ENCODE results near the gene SPTB.

SPTB gene

DNA sequence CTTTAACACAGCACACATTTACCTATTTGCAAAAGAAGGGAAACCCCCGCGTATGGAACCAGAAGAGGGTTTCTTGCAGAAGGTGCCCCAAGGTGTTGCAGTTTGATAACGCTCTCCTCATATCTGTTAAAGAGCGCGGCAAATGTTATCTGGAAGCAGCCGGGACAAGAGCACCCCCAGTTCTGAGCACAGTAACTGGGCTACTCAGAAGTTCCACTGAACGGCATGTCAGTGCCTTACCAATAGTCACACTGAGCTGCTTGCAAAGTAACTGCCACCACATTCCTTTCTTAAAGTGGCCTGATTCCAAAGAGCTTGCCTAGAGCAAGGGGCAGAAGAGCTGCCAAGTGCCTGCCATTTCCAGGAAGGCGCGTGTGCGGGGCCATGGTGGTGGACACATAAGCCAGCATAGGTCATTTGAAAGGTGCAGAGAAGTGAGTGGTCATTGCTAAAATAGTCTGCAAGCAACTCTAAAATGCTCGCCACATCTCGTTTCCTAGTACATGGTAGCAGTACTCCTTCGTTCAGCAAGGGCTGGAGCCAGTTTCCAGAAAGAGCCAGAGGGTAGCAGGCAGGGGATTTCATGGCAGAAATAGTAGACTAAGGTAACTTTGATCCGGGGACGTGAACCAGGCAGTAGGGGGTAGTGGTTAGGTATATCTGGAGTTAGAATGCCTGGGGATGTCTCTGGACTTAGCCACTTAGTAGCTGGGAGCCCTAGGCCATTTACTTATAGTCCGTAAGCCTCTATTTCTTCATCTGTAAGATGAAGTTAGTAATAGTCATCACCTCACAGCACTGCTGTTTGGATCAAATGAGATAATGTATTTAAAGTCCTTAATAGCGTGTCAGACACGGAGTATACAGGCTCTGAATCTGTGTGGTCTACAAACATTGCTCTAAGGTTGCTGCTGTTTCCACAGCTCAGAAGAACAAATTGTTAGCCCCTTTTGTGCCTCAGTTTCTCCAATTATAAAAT is 37.6 kb downstream of the SPTB start:
- TF ChIP-seq, protein P1, sequence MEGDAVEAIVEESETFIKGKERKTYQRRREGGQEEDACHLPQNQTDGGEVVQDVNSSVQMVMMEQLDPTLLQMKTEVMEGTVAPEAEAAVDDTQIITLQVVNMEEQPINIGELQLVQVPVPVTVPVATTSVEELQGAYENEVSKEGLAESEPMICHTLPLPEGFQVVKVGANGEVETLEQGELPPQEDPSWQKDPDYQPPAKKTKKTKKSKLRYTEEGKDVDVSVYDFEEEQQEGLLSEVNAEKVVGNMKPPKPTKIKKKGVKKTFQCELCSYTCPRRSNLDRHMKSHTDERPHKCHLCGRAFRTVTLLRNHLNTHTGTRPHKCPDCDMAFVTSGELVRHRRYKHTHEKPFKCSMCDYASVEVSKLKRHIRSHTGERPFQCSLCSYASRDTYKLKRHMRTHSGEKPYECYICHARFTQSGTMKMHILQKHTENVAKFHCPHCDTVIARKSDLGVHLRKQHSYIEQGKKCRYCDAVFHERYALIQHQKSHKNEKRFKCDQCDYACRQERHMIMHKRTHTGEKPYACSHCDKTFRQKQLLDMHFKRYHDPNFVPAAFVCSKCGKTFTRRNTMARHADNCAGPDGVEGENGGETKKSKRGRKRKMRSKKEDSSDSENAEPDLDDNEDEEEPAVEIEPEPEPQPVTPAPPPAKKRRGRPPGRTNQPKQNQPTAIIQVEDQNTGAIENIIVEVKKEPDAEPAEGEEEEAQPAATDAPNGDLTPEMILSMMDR (IDR thresholded peaks at IDR 0.05; ENCODE audit: low read depth, low read length): no peak
- H3K4me3 ChIP-seq (ENCODE audit: low read depth, low read length): no peak overlapping the region
- in situ Hi-C loops (cut with HindIII; ENCODE audit: low sequenced_read_pairs): no loop called here
- no peak for DNase-seq (ENCODE audit: low read depth, low spot score)

DNA sequence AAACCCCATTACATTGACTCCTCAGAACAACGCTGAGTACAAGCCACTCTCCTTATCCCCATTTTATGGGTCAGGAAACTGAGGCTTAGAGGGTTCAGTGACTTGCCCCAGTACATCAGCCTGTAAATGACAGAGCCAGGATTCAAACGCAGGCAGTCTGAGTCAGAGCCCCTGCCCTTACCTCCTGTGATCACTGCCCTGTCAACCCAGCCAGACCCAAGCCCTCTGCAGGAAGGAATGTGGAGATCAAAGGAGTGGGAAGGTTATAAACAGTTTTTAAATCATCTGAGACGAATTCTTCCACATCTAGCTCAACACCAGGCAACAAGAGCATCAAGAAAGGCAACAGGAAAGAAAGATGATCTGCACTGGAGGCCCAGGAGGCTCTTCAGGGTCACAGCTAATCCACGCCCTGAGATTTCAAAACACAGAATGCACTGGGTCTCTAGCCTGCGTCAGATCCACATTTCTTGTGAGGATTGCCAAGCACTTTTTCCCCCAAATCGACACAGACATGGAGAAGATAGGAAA is 38.5 kb downstream of the SPTB start:
- DNase-seq (ENCODE audit: low read depth, low spot score): peak; percentile 68
- in situ Hi-C loops (cut with HindIII; ENCODE audit: low sequenced_read_pairs): no loop called here

DNA sequence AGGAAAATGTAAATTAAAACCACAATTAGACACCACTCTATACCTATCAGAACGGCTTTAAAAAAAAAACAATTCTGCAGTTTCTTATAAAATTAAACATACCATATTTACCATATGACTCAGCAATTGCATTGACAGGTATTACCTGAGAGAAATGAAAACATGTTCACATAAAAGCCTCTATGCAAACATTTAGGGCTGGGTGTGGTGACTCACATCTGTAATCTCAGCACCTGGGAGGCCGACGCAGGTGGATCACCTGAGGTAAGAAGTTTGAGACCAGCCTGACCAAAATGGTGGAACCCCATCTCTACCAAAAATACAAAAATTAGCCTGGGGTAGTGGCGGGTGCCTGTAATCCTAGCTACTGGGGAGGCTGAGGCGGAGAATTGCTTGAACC is 41.1 kb downstream of the SPTB start:
- DNase-seq (ENCODE audit: low read depth, low spot score): no peak
- TF ChIP-seq, protein P1 (IDR thresholded peaks at IDR 0.05; ENCODE audit: low read depth, low read length): no peak
- no peak overlapping the region for H3K4me3 ChIP-seq (ENCODE audit: low read depth, low read length)
- in situ Hi-C loops (cut with HindIII; ENCODE audit: low sequenced_read_pairs): no loop called here

More for the DNA sequence above, 38.5 kb downstream of the SPTB start:
- H3K4me3 ChIP-seq (ENCODE audit: low read depth, low read length): no peak overlapping the region
- TF ChIP-seq, protein P1 (IDR thresholded peaks at IDR 0.05; ENCODE audit: low read depth, low read length): peak; percentile 53

DNA sequence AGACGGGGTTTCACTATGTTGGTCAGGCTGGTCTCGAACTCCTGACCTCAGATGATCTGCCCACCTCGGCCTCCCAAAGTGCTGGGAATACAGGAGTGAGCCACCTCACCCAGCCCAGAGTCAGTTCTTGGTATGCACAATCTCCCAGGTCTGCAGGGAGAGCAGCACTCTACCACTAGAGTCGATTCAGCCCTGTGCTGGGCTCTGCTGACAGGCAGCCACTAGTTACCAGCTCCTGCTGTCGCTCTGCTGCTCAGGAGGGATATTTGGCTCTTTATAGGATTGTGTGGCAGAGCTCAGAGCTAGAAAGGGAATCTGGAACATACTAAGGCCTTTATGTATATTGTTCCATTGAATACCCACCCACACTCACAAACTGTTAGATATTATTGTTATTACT is 44.3 kb downstream of the SPTB start:
- in situ Hi-C loops (cut with HindIII; ENCODE audit: low sequenced_read_pairs): no loop called here
- TF ChIP-seq, protein P1 (IDR thresholded peaks at IDR 0.05; ENCODE audit: low read depth, low read length): no peak

DNA sequence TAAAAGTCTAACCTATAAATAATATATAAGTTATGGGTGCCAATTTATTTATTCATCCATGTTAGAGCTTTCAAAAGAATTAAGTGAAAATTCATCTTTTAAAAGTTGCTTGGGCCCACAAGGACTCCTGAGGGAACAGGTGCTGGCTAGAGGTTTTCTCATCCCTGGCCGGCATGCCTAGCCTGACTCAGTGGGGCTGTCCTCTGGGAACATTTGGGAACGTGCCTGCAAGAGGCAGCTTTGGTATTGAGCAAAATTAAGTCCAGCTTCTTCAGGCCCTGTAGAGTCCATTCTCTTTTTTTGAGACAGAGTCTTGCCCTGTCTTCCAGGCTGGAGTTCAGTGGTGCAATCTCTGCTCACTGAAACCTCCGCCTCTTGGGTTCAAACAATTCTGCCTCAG is 44.7 kb downstream of the SPTB start:
- H3K4me3 ChIP-seq (ENCODE audit: low read depth, low read length): no peak overlapping the region
- DNase-seq (ENCODE audit: low read depth, low spot score): no peak
- TF ChIP-seq, protein P1 (IDR thresholded peaks at IDR 0.05; ENCODE audit: low read depth, low read length): no peak
- in situ Hi-C loops (cut with HindIII; ENCODE audit: low sequenced_read_pairs): no loop called here

More for the DNA sequence above, 44.3 kb downstream of the SPTB start:
- no peak overlapping the region for H3K4me3 ChIP-seq (ENCODE audit: low read depth, low read length)
- no peak for DNase-seq (ENCODE audit: low read depth, low spot score)

DNA sequence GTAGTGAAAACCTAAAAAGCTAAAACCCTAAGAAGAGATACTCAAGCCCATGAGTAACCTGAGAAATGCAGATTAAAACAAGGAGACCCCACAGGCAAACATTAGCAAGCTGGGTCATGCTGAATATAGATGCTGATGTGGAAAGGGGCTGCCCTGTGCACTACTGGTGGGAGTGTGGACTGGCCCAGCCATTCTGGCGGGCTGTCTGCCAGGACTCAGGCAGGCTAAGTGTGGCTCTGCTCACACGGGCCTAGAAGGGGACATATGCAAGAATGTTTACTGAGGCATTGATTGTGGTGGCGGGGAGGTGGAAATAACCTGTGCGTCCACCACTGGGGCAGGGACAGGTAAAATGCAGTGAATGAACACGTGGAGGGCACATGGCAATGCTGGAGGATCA is 48.3 kb downstream of the SPTB start:
- TF ChIP-seq, protein P1 (IDR thresholded peaks at IDR 0.05; ENCODE audit: low read depth, low read length): no peak
- in situ Hi-C loops (cut with HindIII; ENCODE audit: low sequenced_read_pairs): no loop called here
- no peak for DNase-seq (ENCODE audit: low read depth, low spot score)
- no peak overlapping the region for H3K4me3 ChIP-seq (ENCODE audit: low read depth, low read length)

Data from astrocyte of the spinal cord (primary cell).